HEK293 (cell line): Measurements from ENCODE around the gene HEMGN.

Experiments
- EGR2 ChIP-seq: fragments of 450-650 bp; formaldehyde crosslinking; IDR thresholded peaks from 2 replicates; pipeline ENCODE4 v1.5.1; 2016; ENCODE audit warnings: low read depth, missing biosample characterization, missing genetic modification characterization
- KLF1 ChIP-seq: fragments of 450-650 bp; formaldehyde crosslinking; IDR thresholded peaks from 2 replicates; pipeline ENCODE4 v1.5.1; 2016; ENCODE audit warnings: missing biosample characterization, missing genetic modification characterization
- YY1 ChIP-seq: fragments of 450-650 bp; formaldehyde crosslinking; IDR thresholded peaks from 2 replicates; pipeline ENCODE4 v1.5.1; 2018; ENCODE audit warnings: missing biosample characterization, missing genetic modification characterization

DNA sequence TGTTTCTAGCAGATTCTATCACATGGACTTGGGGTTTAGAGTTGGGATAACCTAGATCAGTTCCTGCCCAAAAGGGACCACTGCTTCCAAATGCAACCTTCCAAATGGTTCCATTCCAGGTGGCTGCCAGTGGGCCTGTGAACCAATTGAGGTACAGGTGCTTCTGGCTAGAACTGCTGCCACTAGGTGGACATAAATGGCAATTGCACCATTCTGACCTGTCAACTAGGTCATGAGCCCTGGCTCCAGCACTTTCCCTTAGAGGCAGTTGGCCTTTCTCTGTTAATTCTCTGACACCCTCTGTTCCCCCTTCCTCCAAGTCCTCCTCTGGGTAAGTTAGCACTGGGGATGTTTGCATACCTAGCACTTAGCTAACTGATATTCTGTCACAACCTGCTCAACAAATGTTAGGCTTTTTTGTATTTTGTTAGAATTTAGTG lies 16.6 kb upstream of the HEMGN start:
- TF ChIP-seq YY1, result no peak
- no peak for TF ChIP-seq EGR2
- TF ChIP-seq KLF1 (tag by site-specific recombination), result no peak
